Mucosa of descending colon (tissue), 3 donors: ENCODE data around the gene CRKL. TPM values are rescaled to one million over a fixed set of nuclear protein-coding genes. Genes with fewer than 3 reads are reported as not detected.
"Not testable (repeated sequence)": the region's sequence is repeated elsewhere in the genome, so short reads cannot be mapped to it uniquely, and the experiment has no call there.

Source experiments
- ATAC-seq: fragments of 200-7000 bp; cut with Tn5 transposase; one replicate; pipeline ENCODE4 v1.9.1; 2020; ENCODE audit warnings: mild to moderate bottlenecking, moderate library complexity
- DNase-seq, 3 donors: peaks; one replicate each; pipeline ENCODE4 v3.0.0-alpha.2; 2020
- H3K36me3 ChIP-seq: fragments of 200-600 bp; one replicate; pipeline ENCODE4 v1.8.0; 2021; ENCODE audit warnings: low read depth, mild to moderate bottlenecking
- H3K4me1 ChIP-seq: fragments of 200-600 bp; one replicate; pipeline ENCODE4 v1.8.0; 2021; ENCODE audit warnings: low read depth, mild to moderate bottlenecking
- H3K4me3 ChIP-seq: fragments of 200-600 bp; one replicate; pipeline ENCODE4 v1.8.0; 2021; ENCODE audit warnings: mild to moderate bottlenecking
- H3K9me3 ChIP-seq: fragments of 200-600 bp; one replicate; pipeline ENCODE4 v1.8.0; 2021; ENCODE audit warnings: mild to moderate bottlenecking
- intact Hi-C, 2 donors: fragments of 100-400 bp; cut with DNase I in 1 of 2; cut with micrococcal nuclease in 1 of 2; formaldehyde crosslinking; loops; one replicate each; pipeline versions ENCODE4 v1.11.0 to v1.11.1; 2022; cut with DNase I, micrococcal nuclease
- total RNA-seq, 3 donors: library from RNA; stranded (reverse); fragmentation: NEBNext Ultra II Directional in 2 of 3; extraction: Animal tissue kit (Norgen Biotek cat#: 25700) in 2 of 3; gene quantifications; one replicate each; pipeline versions ENCODE4 v1.2.1 to v1.2.4, GENCODE V29; 2021 to 2023
- TF ChIP-seq, protein P1 (sequence below): fragments of 200-600 bp; IDR thresholded peaks from one replicate; pipeline ENCODE4 v1.8.0; 2022; ENCODE audit warnings: antibody characterized with exemption, mild to moderate bottlenecking
- donor health status: DM: no; HTN: no; CAD: no; lungs with moderate emphysema.
- donor health status: DM: no; HTN: no; CAD: no.
- donor health status: DM: no; HTN: yes; CAD: no.

Gene CRKL
- total RNA-seq, 3 donors from 2014 or later = 48.7 to 63.4 (median 55.3) TPM

GRCh38 chr22:20904980-20905355, 12.2 kb upstream of the CRKL start:
- Histone ChIP-seq H3K36me3 (no peaks in the 10 kb centered on the region), H3K4me3 (no peak overlapping the region), H3K4me1 (no peaks in the 10 kb centered on the region), H3K9me3 (no peaks in the 10 kb centered on the region)
- intact Hi-C loops = no loop called here
- TF ChIP-seq, protein P1, sequence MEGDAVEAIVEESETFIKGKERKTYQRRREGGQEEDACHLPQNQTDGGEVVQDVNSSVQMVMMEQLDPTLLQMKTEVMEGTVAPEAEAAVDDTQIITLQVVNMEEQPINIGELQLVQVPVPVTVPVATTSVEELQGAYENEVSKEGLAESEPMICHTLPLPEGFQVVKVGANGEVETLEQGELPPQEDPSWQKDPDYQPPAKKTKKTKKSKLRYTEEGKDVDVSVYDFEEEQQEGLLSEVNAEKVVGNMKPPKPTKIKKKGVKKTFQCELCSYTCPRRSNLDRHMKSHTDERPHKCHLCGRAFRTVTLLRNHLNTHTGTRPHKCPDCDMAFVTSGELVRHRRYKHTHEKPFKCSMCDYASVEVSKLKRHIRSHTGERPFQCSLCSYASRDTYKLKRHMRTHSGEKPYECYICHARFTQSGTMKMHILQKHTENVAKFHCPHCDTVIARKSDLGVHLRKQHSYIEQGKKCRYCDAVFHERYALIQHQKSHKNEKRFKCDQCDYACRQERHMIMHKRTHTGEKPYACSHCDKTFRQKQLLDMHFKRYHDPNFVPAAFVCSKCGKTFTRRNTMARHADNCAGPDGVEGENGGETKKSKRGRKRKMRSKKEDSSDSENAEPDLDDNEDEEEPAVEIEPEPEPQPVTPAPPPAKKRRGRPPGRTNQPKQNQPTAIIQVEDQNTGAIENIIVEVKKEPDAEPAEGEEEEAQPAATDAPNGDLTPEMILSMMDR = no peak
- ATAC-seq (no peak), DNase-seq (no peak)

DNA sequence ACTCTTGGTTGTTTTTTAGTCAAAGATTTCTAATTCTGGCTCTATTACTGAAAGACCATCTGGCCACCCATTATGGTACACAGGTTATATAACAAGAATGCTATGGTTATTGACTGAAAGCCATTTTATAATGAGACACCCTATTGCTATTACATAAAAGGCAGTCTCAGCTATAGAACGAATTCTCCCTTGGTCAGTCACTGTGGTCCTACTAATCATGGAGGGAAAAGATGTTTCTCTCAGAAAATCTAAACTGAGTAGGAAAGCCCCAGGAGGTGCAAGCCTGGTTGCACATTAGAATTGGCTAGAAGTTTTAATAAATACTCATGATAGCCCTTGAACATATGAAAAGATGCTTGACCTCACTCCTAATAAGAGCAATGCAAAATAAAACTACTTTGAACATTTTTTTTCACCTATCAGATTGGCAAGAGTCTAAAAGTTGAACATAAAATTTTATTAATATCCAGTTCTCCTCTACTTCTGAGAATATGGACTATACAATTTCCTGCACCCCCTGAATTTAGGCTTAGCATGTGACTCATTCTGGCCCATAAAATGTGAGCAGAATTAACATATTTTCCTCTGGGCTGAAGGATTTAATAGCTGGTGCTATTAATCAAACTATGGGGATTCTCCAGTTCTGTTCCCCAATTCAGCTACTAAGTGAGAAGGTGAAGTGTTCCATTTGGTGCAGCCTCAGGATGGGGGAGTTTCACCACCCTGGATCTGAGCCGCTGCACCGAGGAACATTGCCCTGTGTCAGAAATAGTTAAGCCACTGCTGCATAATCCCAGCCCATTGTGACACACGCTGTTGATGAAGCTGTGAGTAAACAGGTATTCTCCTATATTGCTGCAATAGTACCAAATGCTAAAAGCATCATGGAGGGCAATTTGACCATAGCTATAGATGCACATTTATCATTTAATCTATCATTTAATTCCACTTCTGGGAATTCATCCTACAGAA, 11.5 kb upstream of the CRKL start:
- DNase-seq (no peak), ATAC-seq (no peak)
- Histone ChIP-seq H3K4me3 (no peak overlapping the region), H3K4me1 (no peaks in the 10 kb centered on the region), H3K36me3 (no peaks in the 10 kb centered on the region), H3K9me3 (no peaks in the 10 kb centered on the region)
- intact Hi-C loops = no loop called here
- TF ChIP-seq, protein P1 = no peak

GRCh38 chr22:20906387-20906767, 10.8 kb upstream of the CRKL start:
- Histone ChIP-seq H3K4me3 (no peak overlapping the region), H3K4me1 (no peaks in the 10 kb centered on the region), H3K36me3 (no peaks in the 10 kb centered on the region), H3K9me3 (no peaks in the 10 kb centered on the region)
- intact Hi-C loops = no loop called here
- TF ChIP-seq, protein P1 = no peak
- DNase-seq (no peak), ATAC-seq (no peak)

DNA sequence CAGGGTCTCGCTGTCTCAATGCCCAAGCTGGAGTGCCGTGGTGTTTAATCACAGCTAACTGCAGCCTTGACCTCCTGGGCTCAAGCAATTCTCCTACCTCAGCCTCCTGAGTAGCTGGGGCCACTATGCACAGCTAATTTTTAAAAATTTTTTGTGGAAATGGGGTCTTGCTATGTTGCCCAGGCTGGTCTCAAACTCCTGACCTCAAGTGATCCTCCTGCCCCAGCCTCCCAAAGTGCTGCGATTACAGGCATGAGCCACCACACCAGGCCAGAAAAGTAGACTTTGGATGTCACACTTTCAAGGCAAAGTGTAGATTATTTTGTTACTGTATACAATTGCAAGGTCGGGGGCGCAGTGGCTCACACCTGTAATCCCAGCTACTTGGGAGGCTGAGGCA, 8.5 kb upstream of the CRKL start:
- H3K9me3 ChIP-seq, DNase-seq, ATAC-seq, H3K4me1 ChIP-seq, H3K4me3 ChIP-seq, intact Hi-C loops, H3K36me3 ChIP-seq: not testable (repeated sequence)

DNA sequence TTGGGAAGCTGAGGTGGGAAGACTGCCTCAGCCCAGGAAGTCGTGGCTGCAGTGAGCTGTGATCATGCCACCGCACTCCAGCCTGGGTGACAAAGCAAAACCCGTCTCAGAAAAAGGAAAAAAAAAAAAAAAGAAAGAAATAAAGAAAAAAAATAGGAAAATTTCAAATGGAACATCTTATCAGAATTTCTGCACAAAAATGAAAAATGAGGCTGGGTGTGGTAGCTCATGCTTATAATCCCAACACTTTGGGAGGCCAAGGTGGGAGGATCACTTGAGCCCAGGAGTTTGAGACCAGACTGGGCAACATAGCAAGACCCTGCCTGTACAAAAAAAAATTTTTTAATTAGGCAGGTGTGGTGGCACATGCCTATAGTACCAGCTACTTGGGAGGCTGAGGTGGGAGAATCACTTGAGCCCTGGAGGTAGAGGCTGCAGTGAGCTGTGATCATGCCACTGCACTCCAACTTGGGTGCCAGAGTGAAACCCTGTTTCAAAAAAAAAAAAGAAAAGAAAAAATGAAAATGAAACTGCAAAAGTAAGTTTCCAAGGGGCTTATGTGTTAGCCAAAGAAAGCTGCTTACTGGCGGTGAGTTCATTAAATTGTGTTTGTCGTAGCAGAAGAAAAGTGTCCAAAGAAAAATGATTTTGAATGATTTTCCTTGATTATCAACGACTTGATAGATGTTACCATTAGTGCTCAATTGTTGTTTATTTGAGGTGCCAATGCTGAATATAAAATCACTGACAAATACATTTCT, 7.5 kb upstream of the CRKL start:
- Histone ChIP-seq H3K9me3 (no peaks in the 10 kb centered on the region), H3K4me1 (no peaks in the 10 kb centered on the region), H3K4me3 (no peak overlapping the region), H3K36me3 (no peaks in the 10 kb centered on the region)
- intact Hi-C loops = loop anchor here in 1 of 2 donors (10.0 kb wide), 1 partner anchor 75 kb away; the partner anchor contains the start of gene LZTR1
- TF ChIP-seq, protein P1 = no peak
- DNase-seq (no peak), ATAC-seq (no peak)

DNA sequence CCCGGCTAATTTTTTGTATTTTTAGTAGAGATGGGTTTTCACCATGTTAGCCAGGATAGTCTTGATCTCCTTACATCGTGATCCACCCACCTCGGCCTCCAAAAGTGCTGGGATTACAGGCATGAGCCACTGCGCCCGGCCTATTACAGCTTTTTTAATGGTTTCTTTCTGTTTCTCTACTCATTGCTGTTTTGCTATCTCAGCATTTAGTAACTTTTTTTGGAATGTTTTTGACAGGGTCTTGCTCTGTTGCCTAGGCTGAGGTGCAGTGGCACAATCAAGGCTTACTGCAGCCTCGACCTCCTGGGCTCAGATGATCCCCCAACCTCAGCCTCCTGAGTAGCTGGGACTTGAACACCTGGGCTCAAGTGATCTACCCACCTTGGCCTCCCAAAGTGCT, 4.7 kb upstream of the CRKL start:
- ATAC-seq (no peak), DNase-seq (no peak)
- TF ChIP-seq, protein P1 = no peak
- Histone ChIP-seq H3K9me3 (no peaks in the 10 kb centered on the region), H3K4me3 (no peak overlapping the region), H3K4me1 (peaks cover 3% of the 10 kb centered on the region), H3K36me3 (no peaks in the 10 kb centered on the region)
- intact Hi-C loops = loop anchor here in 1 of 2 donors (10.0 kb wide), 1 partner anchor 72 kb away; the partner anchor contains the start of gene LZTR1
